Ascending aorta (tissue), 2 donors: ENCODE data around the gene SPATA31C1. TPM values are rescaled to one million over a fixed set of nuclear protein-coding genes. Genes with fewer than 3 reads are reported as not detected.
"Not testable (repeated sequence)": the region's sequence is repeated elsewhere in the genome, so short reads cannot be mapped to it uniquely, and the experiment has no call there.

Experiments
- DNase-seq, 2 donors: peaks; one replicate each; pipeline ENCODE4 v3.0.0-alpha.2; 2019; ENCODE audit warnings: low spot score in 2 of 2
- H3K27ac ChIP-seq, 2 donors: fragments of 200-600 bp; sonication (generic); one replicate each; pipeline ENCODE4 v1.5.1; 2016 to 2017; ENCODE audit warnings: mild to moderate bottlenecking in 1 of 2
- H3K27me3 ChIP-seq: fragments of 200-600 bp; sonication (generic); one replicate; pipeline ENCODE4 v1.5.1; 2017
- H3K36me3 ChIP-seq, 2 donors: fragments of 200-600 bp; sonication (generic); one replicate each; pipeline ENCODE4 v1.5.1; 2016
- H3K4me1 ChIP-seq, 2 donors: fragments of 200-600 bp; sonication (generic); one replicate each; pipeline ENCODE4 v1.5.1; 2016 to 2017; ENCODE audit warnings: mild to moderate bottlenecking in 1 of 2
- H3K4me3 ChIP-seq, 2 donors: fragments of 200-600 bp; sonication (generic); one replicate each; pipeline ENCODE4 v1.5.1; 2016 to 2017; ENCODE audit warnings: mild to moderate bottlenecking in 1 of 2
- H3K9me3 ChIP-seq, 2 donors: fragments of 200-600 bp; sonication (generic); one replicate each; pipeline ENCODE4 v1.5.1; 2016
- intact Hi-C: fragments of 100-400 bp; cut with DNase I; formaldehyde crosslinking; loops from one replicate; pipeline ENCODE4 v1.15.1; 2023
- total RNA-seq: library from RNA; depleted of rRNA; stranded (reverse); fragments of >200 nt; gene quantifications from one replicate; pipeline ENCODE4 v1.1.0, GENCODE V29; 2016
- TF ChIP-seq, protein P1 (sequence below), 3 experiments: fragments of 200-600 bp in 2 of 3; fragments of 450-650 bp in 1 of 3; sonication (generic) in 2 of 3; IDR thresholded peaks; one replicate each; pipeline ENCODE4 v1.5.1; 2016 to 2019; ENCODE audit warnings: antibody characterized with exemption in 3 of 3, mild to moderate bottlenecking in 1 of 3, moderate library complexity in 1 of 3

The SPATA31C1 gene
- total RNA-seq, 1 donor from 2014 or later, result not detected

DNA sequence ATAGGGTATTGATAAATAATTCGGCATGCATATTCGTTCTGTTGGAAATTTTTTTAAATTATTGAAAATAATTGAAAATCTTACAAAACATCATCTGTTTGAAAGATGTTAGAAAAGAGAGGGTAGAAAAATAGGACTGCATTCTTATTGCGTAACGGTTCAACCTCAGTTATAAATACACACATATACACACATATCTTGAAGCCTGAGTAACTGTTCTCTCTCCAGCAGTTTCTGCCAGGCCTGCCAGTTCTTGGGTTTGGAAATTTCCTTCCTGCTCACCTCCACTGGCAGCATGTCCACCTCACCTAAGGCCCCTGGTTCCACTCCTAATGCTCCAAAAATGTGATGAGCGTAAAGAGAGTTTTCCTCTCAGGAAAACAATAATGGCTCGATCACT, 26.0 kb upstream of the SPATA31C1 start:
- no peaks in the 10 kb centered on the region for H3K36me3 ChIP-seq
- H3K27ac ChIP-seq, result no peak overlapping the region
- TF ChIP-seq, protein P1, sequence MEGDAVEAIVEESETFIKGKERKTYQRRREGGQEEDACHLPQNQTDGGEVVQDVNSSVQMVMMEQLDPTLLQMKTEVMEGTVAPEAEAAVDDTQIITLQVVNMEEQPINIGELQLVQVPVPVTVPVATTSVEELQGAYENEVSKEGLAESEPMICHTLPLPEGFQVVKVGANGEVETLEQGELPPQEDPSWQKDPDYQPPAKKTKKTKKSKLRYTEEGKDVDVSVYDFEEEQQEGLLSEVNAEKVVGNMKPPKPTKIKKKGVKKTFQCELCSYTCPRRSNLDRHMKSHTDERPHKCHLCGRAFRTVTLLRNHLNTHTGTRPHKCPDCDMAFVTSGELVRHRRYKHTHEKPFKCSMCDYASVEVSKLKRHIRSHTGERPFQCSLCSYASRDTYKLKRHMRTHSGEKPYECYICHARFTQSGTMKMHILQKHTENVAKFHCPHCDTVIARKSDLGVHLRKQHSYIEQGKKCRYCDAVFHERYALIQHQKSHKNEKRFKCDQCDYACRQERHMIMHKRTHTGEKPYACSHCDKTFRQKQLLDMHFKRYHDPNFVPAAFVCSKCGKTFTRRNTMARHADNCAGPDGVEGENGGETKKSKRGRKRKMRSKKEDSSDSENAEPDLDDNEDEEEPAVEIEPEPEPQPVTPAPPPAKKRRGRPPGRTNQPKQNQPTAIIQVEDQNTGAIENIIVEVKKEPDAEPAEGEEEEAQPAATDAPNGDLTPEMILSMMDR (IDR thresholded peaks at IDR 0.05), result no peak
- H3K4me1 ChIP-seq, result no peaks in the 10 kb centered on the region
- H3K27me3 ChIP-seq, result no peaks in the 10 kb centered on the region
- no peak for DNase-seq
- H3K9me3 ChIP-seq, result no peaks in the 10 kb centered on the region
- H3K4me3 ChIP-seq, result no peak overlapping the region
- intact Hi-C loops, result no loop called here

DNA sequence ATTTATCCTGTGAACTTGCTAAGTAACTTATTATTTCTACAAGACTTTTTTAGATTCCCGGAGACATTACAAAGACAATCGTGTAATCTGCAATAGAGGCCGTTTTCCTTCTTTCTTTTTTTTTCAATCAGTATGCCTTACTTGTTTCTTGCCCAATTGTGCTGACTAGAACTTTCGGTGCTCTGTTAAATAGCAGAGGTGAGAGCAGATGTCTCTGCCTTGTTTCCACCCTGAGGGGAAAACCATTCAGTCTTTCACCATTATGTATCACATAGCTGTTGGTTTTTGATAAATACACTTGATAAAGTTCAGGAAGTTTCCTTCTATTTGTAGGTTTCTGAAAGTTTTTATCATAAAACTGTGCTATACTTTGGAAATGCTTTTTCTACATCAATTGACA, 24.8 kb upstream of the SPATA31C1 start:
- H3K36me3 ChIP-seq, result no peaks in the 10 kb centered on the region
- intact Hi-C loops, result no loop called here
- TF ChIP-seq, protein P1 (IDR thresholded peaks at IDR 0.05), result no peak
- no peak overlapping the region for H3K27ac ChIP-seq
- H3K27me3 ChIP-seq, result no peaks in the 10 kb centered on the region
- no peak overlapping the region for H3K4me3 ChIP-seq
- DNase-seq, result no peak
- no peaks in the 10 kb centered on the region for H3K4me1 ChIP-seq
- no peaks in the 10 kb centered on the region for H3K9me3 ChIP-seq

DNA sequence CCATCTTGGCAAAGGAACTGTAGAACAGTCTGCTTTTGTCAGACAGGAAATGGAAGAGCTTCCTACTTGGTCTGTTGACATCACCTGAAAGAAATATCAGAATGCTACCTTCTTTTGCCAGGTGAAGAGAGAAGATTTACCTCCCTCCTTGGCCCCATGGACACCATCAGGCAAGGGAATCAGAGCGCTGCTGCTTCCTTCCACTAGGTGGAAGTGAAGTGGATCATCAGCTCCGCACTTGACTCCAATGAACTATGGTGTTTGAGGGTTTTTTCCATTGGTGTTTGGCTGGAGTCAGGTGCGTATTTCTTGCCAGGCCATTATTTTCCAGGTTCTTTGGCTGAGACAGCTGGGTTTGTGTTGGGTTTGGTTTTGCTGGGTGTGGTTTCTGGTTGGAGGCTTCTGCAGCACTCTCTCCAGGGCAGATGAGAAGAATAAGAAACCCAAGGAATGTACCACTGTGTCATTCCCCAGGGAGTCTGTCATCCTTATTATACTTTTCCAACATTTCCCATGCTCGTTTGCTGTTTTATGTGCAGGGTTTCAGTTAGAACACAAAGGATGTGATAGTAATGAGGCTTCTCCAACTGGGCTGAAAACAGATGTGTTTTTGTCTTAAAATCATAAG, 22.6 kb upstream of the SPATA31C1 start:
- Histone ChIP-seq H3K4me1 (no peaks in the 10 kb centered on the region), H3K27ac (no peak overlapping the region), H3K36me3 (no peaks in the 10 kb centered on the region), H3K9me3 (no peaks in the 10 kb centered on the region), H3K27me3 (no peaks in the 10 kb centered on the region), H3K4me3 (no peak overlapping the region)
- TF ChIP-seq, protein P1 (IDR thresholded peaks at IDR 0.05), result no peak
- intact Hi-C loops, result no loop called here
- DNase-seq, result no peak

DNA sequence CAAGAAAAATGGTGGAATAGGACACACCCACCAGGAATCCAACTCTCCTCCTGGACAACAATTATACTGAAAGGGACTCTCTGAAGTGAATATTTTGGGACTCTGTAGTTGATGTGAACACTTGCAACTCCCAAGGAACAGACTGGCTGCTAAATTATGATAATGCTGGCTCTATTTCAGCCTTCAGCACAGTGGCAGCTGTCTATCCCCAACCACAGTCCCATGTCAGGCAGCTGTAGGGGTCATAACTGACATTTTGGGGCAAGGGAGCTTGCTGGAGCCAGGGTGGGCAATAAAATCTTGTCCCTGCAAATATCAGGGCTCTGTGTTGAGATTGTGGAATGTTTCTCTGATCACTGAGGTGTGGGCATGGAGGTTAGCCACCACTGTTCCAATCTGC, 20.9 kb upstream of the SPATA31C1 start:
- Histone ChIP-seq H3K4me1 (no peaks in the 10 kb centered on the region), H3K4me3 (no peak overlapping the region), H3K27me3 (no peaks in the 10 kb centered on the region), H3K9me3 (no peaks in the 10 kb centered on the region), H3K27ac (no peak overlapping the region), H3K36me3 (no peaks in the 10 kb centered on the region)
- DNase-seq, result no peak
- TF ChIP-seq, protein P1 (IDR thresholded peaks at IDR 0.05), result no peak
- intact Hi-C loops, result no loop called here

DNA sequence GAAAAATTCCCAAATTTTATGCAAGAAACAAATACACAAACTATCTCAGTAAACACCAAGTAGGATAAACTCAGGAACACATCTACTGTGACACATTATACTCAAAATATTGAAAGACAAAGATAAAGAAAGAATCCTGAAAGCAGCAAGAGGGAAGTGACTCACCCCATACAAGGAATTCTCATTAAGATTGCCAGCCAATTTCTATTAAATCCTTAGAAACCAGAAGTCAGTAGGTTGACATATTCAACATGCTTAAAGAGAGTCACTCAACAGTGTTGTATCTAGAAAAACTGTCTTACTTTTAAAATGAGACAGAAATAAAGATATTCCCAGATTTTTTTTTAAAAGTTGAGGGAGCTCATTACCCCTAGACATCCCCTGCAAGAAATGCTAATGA, 19.6 kb upstream of the SPATA31C1 start:
- no peak overlapping the region for H3K27ac ChIP-seq
- H3K9me3 ChIP-seq, result peaks cover 0 to 9% of the 10 kb centered on the region in 2 donors
- TF ChIP-seq, protein P1 (IDR thresholded peaks at IDR 0.05), result no peak
- no peak for DNase-seq
- H3K27me3 ChIP-seq, result no peaks in the 10 kb centered on the region
- no peaks in the 10 kb centered on the region for H3K36me3 ChIP-seq
- no peaks in the 10 kb centered on the region for H3K4me1 ChIP-seq
- intact Hi-C loops, result no loop called here
- no peak overlapping the region for H3K4me3 ChIP-seq

DNA sequence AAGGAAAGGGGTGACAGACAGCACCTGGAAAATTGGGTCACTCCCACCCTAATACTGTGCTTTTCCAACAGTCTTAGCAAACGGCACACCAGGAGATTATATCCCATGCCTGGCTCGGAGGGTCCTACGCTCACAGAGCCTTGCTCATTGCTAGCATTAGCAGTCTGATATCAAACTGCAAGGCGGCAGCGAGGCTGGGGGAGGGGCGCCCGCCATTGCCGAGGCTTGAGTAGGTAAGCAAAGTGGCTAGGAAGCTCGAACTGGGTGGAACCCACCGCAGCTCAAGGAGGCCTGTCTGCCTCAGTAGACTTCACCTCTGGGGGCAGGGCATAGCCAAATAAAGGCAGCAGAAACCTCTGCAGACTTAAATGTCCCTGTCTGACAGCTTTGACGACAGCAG, 15.4 kb upstream of the SPATA31C1 start:
- DNase-seq, intact Hi-C loops, H3K27me3 ChIP-seq, H3K4me1 ChIP-seq, H3K4me3 ChIP-seq, H3K27ac ChIP-seq, H3K36me3 ChIP-seq, H3K9me3 ChIP-seq: not testable (repeated sequence)
